HEK293 (cell line): ENCODE results near the gene TNFRSF9.

Experiments used
- CTCF ChIA-PET: fragments of 350-600 bp; formaldehyde crosslinking; extraction: SDS; loops from one replicate; lab custom pipeline; 2021; ENCODE audit warnings: antibody characterized with exemption; lab: Yijun Ruan, JAX
- POLR2A ChIA-PET: fragments of 300-600 bp; formaldehyde crosslinking; extraction: SDS; loops from one replicate; lab custom pipeline; 2020; ENCODE audit warnings: antibody characterized with exemption, inconsistent platforms; lab: Yijun Ruan, JAX
- H3K27ac ChIP-seq: fragments of 200-500 bp; sonication (Bioruptor generic); 2 replicates; pipeline ENCODE4 v1.5.1; 2014; ENCODE audit warnings: low read depth, low read length, control low read depth, inconsistent platforms; ENCODE audit errors: extremely low read depth
- H3K36me3 ChIP-seq, 2 experiments: fragments of 200-500 bp in 1 of 2; sonication (Bioruptor generic) in 1 of 2; 1 replicate in 1 of 2; 2 replicates in 1 of 2; pipeline ENCODE4 v1.5.1; 2014 to 2017; ENCODE audit warnings: inconsistent platforms in 2 of 2, low read length in 2 of 2; ENCODE audit not compliant: control insufficient read depth in 2 of 2, insufficient read depth in 1 of 2
- H3K4me1 ChIP-seq: fragments of 200-500 bp; sonication (Bioruptor generic); 2 replicates; pipeline ENCODE4 v1.5.1; 2014; ENCODE audit warnings: mild to moderate bottlenecking, low read length, inconsistent platforms; ENCODE audit not compliant: control insufficient read depth, insufficient read depth
- H3K4me3 ChIP-seq: 2 replicates; pipeline ENCODE4 v1.5.1; 2011; ENCODE audit warnings: low read depth, mild to moderate bottlenecking, control low read depth, low read length, moderate library complexity
- H3K9me3 ChIP-seq: fragments of 200-500 bp; sonication (Bioruptor generic); 2 replicates; pipeline ENCODE4 v1.5.1; 2014; ENCODE audit warnings: low read depth, low read length, inconsistent platforms; ENCODE audit not compliant: control insufficient read depth, insufficient read depth
- FEZF1 ChIP-seq: fragments of 450-650 bp; formaldehyde crosslinking; IDR thresholded peaks from 2 replicates; pipeline ENCODE4 v1.5.1; 2016; ENCODE audit warnings: missing biosample characterization, missing genetic modification characterization
- KLF1 ChIP-seq: fragments of 450-650 bp; formaldehyde crosslinking; IDR thresholded peaks from 2 replicates; pipeline ENCODE4 v1.5.1; 2016; ENCODE audit warnings: missing biosample characterization, missing genetic modification characterization
- KLF9 ChIP-seq: fragments of 450-650 bp; formaldehyde crosslinking; IDR thresholded peaks from 2 replicates; pipeline ENCODE4 v1.5.1; 2016; ENCODE audit warnings: missing biosample characterization, missing genetic modification characterization, low read depth
- PRDM1 ChIP-seq: fragments of 450-650 bp; formaldehyde crosslinking; IDR thresholded peaks from 2 replicates; pipeline ENCODE4; 2016; ENCODE audit warnings: missing biosample characterization, missing genetic modification characterization
- PRDM10 ChIP-seq: fragments of 450-650 bp; formaldehyde crosslinking; IDR thresholded peaks from 2 replicates; pipeline ENCODE4 v1.5.1; 2016; ENCODE audit warnings: missing biosample characterization, missing genetic modification characterization
- SETDB1 ChIP-seq: IDR thresholded peaks from one replicate; pipeline ENCODE4 v1.6.1; 2017; ENCODE audit warnings: mild to moderate bottlenecking, low read length, moderate library complexity, mixed read lengths; ENCODE audit not compliant: insufficient read length
- SP3 ChIP-seq: fragments of 450-650 bp; formaldehyde crosslinking; IDR thresholded peaks from 2 replicates; pipeline ENCODE4 v1.5.1; 2016; ENCODE audit warnings: missing biosample characterization, missing genetic modification characterization
- YY1 ChIP-seq: fragments of 450-650 bp; formaldehyde crosslinking; IDR thresholded peaks from 2 replicates; pipeline ENCODE4 v1.5.1; 2018; ENCODE audit warnings: missing biosample characterization, missing genetic modification characterization
- ZBTB11 ChIP-seq: fragments of 450-650 bp; formaldehyde crosslinking; conservative IDR thresholded peaks from 2 replicates; pipeline ENCODE4 v1.5.1; 2016; ENCODE audit warnings: low read depth, missing biosample characterization, missing genetic modification characterization
- ZBTB48 ChIP-seq: fragments of 450-650 bp; formaldehyde crosslinking; IDR thresholded peaks from 2 replicates; pipeline ENCODE4 v1.5.1; 2016; ENCODE audit warnings: missing biosample characterization, missing genetic modification characterization
- ZFP37 ChIP-seq: fragments of 450-650 bp; formaldehyde crosslinking; IDR thresholded peaks from 2 replicates; pipeline ENCODE4 v1.5.1; 2016; ENCODE audit warnings: missing biosample characterization, missing genetic modification characterization
- ZNF10 ChIP-seq: fragments of 450-650 bp; formaldehyde crosslinking; IDR thresholded peaks from 2 replicates; pipeline ENCODE4 v1.5.1; 2017; ENCODE audit warnings: missing biosample characterization, missing genetic modification characterization
- ZNF112 ChIP-seq: fragments of 450-650 bp; formaldehyde crosslinking; IDR thresholded peaks from 2 replicates; pipeline ENCODE4 v1.5.0; 2017; ENCODE audit warnings: missing biosample characterization, missing genetic modification characterization
- ZNF266 ChIP-seq: fragments of 450-650 bp; formaldehyde crosslinking; IDR thresholded peaks from 2 replicates; pipeline ENCODE4 v1.5.1; 2016; ENCODE audit warnings: missing biosample characterization, missing genetic modification characterization, low read depth
- ZNF433 ChIP-seq: fragments of 450-650 bp; formaldehyde crosslinking; IDR thresholded peaks from 2 replicates; pipeline ENCODE4 v1.5.1; 2016; ENCODE audit warnings: missing biosample characterization, missing genetic modification characterization, low read depth
- ZNF488 ChIP-seq: fragments of 450-650 bp; formaldehyde crosslinking; IDR thresholded peaks from 2 replicates; pipeline ENCODE4 v1.5.1; 2016; ENCODE audit warnings: missing biosample characterization, missing genetic modification characterization
- ZNF558 ChIP-seq: fragments of 450-650 bp; formaldehyde crosslinking; IDR thresholded peaks from 2 replicates; pipeline ENCODE4 v1.5.1; 2016; ENCODE audit warnings: missing biosample characterization, missing genetic modification characterization
- ZNF626 ChIP-seq: fragments of 450-650 bp; sonication (Bioruptor Pico); formaldehyde crosslinking; IDR thresholded peaks from 2 replicates; pipeline ENCODE4 v1.5.1; 2018; ENCODE audit warnings: missing biosample characterization, missing genetic modification characterization, inconsistent platforms
- ZNF747 ChIP-seq: fragments of 450-650 bp; formaldehyde crosslinking; IDR thresholded peaks from 2 replicates; pipeline ENCODE4 v1.5.1; 2016; ENCODE audit warnings: missing biosample characterization, missing genetic modification characterization
- ZSCAN16 ChIP-seq: fragments of 450-650 bp; formaldehyde crosslinking; IDR thresholded peaks from 2 replicates; pipeline ENCODE4 v1.5.1; 2016; ENCODE audit warnings: missing biosample characterization, missing genetic modification characterization
- TF ChIP-seq, protein P1 (sequence below): fragments of 450-650 bp; formaldehyde crosslinking; IDR thresholded peaks from 2 replicates; pipeline ENCODE4 v1.5.1; 2016; ENCODE audit warnings: missing biosample characterization, missing genetic modification characterization
- TF ChIP-seq, protein P2 (sequence below): sonication (generic); formaldehyde crosslinking; IDR thresholded peaks from 2 replicates; pipeline ENCODE4 v1.8.1; 2022; ENCODE audit warnings: mild to moderate bottlenecking, moderate library complexity, missing genetic modification reagents

Gene TNFRSF9

DNA sequence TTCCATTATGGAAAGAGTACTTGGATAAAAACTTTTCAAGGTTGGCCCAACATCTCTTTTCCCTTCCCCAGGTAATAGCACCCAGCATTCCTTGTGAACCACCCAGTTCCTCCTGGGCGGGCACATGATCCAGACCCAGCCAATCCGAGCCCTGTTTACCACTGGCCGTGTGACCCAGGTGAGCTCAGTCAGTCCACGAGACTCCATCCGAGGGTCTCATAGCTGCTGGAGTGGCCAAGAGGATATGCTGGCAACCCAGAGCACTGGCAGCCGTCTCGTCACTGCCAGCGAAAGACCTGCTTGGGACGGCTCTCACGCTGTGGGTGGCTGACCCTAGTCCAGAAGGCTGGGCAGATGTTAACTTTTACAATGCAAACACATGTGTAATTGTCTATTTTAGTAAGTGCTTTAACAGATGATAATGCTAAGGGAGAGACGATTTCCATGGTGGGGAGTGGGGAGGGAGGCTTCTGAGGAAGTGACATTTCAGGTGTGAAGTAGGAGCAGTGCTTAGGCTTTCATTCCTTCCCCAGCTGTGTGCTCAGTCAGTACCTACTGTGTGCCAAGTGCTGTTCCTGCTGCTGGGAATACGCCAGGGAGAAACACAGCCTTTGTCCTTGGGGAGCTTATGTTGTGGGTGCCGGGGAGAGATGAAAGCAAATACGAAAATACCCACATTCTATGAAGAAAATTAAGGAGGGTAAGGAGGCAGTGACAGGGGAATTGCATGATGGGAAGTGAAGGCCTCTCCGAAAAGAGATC, 45.4 kb upstream of the TNFRSF9 start (continued):
- TF ChIP-seq ZBTB11 (tag by site-specific recombination) (no peak), ZNF112 (tag by site-specific recombination) (no peak), ZNF266 (tag by site-specific recombination) (no peak), ZNF558 (no peak), FEZF1 (tag by site-specific recombination) (no peak), KLF9 (tag by site-specific recombination) (no peak), ZNF10 (tag by site-specific recombination) (no peak)
- TF ChIP-seq, protein P1, sequence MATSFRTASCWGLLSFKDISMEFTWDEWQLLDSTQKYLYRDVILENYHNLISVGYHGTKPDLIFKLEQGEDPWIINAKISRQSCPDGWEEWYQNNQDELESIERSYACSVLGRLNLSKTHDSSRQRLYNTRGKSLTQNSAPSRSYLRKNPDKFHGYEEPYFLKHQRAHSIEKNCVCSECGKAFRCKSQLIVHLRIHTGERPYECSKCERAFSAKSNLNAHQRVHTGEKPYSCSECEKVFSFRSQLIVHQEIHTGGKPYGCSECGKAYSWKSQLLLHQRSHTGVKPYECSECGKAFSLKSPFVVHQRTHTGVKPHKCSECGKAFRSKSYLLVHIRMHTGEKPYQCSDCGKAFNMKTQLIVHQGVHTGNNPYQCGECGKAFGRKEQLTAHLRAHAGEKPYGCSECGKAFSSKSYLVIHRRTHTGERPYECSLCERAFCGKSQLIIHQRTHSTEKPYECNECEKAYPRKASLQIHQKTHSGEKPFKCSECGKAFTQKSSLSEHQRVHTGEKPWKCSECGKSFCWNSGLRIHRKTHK (tag by site-specific recombination) = no peak

DNA sequence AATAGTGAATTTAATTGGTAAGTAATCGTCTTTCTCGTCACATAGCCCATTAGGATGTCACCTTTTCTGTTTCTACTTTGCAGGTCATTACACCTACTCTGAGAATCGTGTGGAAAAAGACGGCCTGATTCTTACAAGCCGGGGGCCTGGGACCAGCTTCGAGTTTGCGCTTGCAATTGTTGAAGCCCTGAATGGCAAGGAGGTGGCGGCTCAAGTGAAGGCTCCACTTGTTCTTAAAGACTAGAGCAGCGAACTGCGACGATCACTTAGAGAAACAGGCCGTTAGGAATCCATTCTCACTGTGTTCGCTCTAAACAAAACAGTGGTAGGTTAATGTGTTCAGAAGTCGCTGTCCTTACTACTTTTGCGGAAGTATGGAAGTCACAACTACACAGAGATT, 44.2 kb upstream of the TNFRSF9 start:
- no peak overlapping the region for H3K4me3 ChIP-seq
- ChIA-PET POLR2A (no interaction called here), CTCF (interaction anchor here (0.6 to 5.8 kb wide), 7 partner anchors 9 to 330 kb away, joined by 3 to 73 read pairs (median 7); no protein-coding TSS in a partner anchor)
- no peak overlapping the region for H3K27ac ChIP-seq
- TF ChIP-seq ZSCAN16 (tag by site-specific recombination) = no peak
- no peak for TF ChIP-seq ZNF488 (tag by site-specific recombination)
- TF ChIP-seq ZFP37 (tag by site-specific recombination) = no peak
- TF ChIP-seq KLF1 (tag by site-specific recombination) = no peak
- TF ChIP-seq YY1 (tag by site-specific recombination) = no peak
- H3K9me3 ChIP-seq = no peaks in the 10 kb centered on the region
- peaks cover 19 to 75% of the 10 kb centered on the region in 2 experiments for H3K36me3 ChIP-seq
- H3K4me1 ChIP-seq = no peaks in the 10 kb centered on the region

GRCh38 chr1:7983086-7983778, 42.6 kb upstream of the TNFRSF9 start:
- Histone ChIP-seq H3K36me3 (peaks cover 34 to 88% of the 10 kb centered on the region in 2 experiments), H3K4me3 (no peak overlapping the region), H3K4me1 (no peaks in the 10 kb centered on the region), H3K9me3 (no peaks in the 10 kb centered on the region), H3K27ac (no peak overlapping the region)
- ChIA-PET POLR2A (interaction anchor here (0.7 kb wide), 1 partner anchor 21 kb away, joined by 3 read pairs; no protein-coding TSS in a partner anchor), CTCF (interaction anchor here (0.5 to 5.8 kb wide), 15 partner anchors 8 to 364 kb away, joined by 3 to 73 read pairs (median 4); no protein-coding TSS in a partner anchor)
- TF ChIP-seq, protein P2, sequence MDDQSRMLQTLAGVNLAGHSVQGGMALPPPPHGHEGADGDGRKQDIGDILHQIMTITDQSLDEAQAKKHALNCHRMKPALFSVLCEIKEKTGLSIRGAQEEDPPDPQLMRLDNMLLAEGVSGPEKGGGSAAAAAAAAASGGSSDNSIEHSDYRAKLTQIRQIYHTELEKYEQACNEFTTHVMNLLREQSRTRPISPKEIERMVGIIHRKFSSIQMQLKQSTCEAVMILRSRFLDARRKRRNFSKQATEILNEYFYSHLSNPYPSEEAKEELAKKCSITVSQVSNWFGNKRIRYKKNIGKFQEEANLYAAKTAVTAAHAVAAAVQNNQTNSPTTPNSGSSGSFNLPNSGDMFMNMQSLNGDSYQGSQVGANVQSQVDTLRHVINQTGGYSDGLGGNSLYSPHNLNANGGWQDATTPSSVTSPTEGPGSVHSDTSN (CRISPR knock-in tag) = no peak
- TF ChIP-seq ZNF433 (tag by site-specific recombination) (no peak), ZNF626 (no peak), SP3 (tag by site-specific recombination) (no peak), PRDM1 (tag by site-specific recombination) (no peak), PRDM10 (tag by site-specific recombination) (no peak), ZNF747 (tag by site-specific recombination) (no peak), ZBTB48 (tag by site-specific recombination) (no peak), SETDB1 (no peak)
